Right atrium auricular region (tissue), 2 donors: ENCODE results near the gene KCNV2. TPM values are rescaled to one million over a fixed set of nuclear protein-coding genes. Genes with fewer than 3 reads are reported as not detected.

Experiments used
- DNase-seq: peaks from one replicate; pipeline ENCODE4 v3.0.0-alpha.2; 2019; ENCODE audit warnings: low spot score
- H3K27ac ChIP-seq, 2 donors: fragments of 200-600 bp; sonication (generic); 1 replicate in 1 of 2; 2 replicates in 1 of 2; pipeline ENCODE4 v1.5.1; 2016 to 2019
- H3K27me3 ChIP-seq, 2 donors: fragments of 200-600 bp; sonication (generic); one replicate each; pipeline versions ENCODE4 v1.5.1 to v1.6.0; 2017 to 2019
- H3K36me3 ChIP-seq: fragments of 200-600 bp; sonication (generic); one replicate; pipeline ENCODE4 v1.5.1; 2016
- H3K4me1 ChIP-seq, 2 donors: fragments of 200-600 bp; sonication (generic); one replicate each; pipeline versions ENCODE4 v1.5.1 to v1.6.0; 2017 to 2019
- H3K4me3 ChIP-seq, 2 donors: fragments of 200-600 bp; sonication (generic); 1 replicate in 1 of 2; 2 replicates in 1 of 2; pipeline ENCODE4 v1.5.1; 2017 to 2019; ENCODE audit warnings: mild to moderate bottlenecking in 1 of 2, moderate library complexity in 1 of 2
- H3K9me3 ChIP-seq, 2 donors: fragments of 200-600 bp; sonication (generic); one replicate each; pipeline ENCODE4 v1.5.1; 2019
- total RNA-seq, 2 donors: library from RNA; depleted of rRNA; stranded (reverse); fragments of >200 nt; gene quantifications; one replicate each; pipeline ENCODE4 v1.1.0, GENCODE V29; 2016
- TF ChIP-seq, protein P1 (sequence below), 2 donors: fragments of 200-600 bp; sonication (generic); IDR thresholded peaks; one replicate each; pipeline ENCODE4 v1.5.1; 2019; ENCODE audit warnings: antibody characterized with exemption in 2 of 2

Gene KCNV2
- total RNA-seq: not detected

DNA sequence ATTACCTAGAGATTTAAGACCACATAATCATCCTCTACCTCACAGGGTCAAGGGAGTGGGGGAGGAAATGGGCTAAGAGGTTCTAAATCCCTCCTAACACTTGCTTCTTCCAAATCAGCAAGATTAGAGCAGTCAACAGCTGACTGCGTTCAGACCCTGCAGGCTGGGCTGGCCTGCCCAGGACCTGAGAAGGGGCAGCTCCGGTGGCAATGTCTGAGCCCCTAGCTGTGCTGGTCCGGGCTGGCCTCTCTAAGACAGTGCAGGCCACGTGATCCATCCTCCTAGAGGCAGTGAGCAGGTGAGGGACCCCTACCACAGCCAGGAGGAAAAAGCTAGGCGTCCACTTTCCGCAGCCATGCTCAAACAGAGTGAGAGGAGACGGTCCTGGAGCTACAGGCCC lies at the start of gene KCNV2:
KCNV2 (plus strand) TSS at position 126 of the 400 bp plus-strand sequence; CDS start at position 356, 230 bp downstream.
- Histone ChIP-seq H3K4me1 (no peaks in the 10 kb centered on the region), H3K36me3 (no peaks in the 10 kb centered on the region), H3K4me3 (no peak within 1 kb of the TSS), H3K27me3 (no peaks in the 10 kb centered on the region), H3K9me3 (no peaks in the 10 kb centered on the region), H3K27ac (no peak within 1 kb of the TSS)
- DNase-seq: no peak
- TF ChIP-seq, protein P1, sequence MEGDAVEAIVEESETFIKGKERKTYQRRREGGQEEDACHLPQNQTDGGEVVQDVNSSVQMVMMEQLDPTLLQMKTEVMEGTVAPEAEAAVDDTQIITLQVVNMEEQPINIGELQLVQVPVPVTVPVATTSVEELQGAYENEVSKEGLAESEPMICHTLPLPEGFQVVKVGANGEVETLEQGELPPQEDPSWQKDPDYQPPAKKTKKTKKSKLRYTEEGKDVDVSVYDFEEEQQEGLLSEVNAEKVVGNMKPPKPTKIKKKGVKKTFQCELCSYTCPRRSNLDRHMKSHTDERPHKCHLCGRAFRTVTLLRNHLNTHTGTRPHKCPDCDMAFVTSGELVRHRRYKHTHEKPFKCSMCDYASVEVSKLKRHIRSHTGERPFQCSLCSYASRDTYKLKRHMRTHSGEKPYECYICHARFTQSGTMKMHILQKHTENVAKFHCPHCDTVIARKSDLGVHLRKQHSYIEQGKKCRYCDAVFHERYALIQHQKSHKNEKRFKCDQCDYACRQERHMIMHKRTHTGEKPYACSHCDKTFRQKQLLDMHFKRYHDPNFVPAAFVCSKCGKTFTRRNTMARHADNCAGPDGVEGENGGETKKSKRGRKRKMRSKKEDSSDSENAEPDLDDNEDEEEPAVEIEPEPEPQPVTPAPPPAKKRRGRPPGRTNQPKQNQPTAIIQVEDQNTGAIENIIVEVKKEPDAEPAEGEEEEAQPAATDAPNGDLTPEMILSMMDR (IDR thresholded peaks at IDR 0.05): no peak

DNA sequence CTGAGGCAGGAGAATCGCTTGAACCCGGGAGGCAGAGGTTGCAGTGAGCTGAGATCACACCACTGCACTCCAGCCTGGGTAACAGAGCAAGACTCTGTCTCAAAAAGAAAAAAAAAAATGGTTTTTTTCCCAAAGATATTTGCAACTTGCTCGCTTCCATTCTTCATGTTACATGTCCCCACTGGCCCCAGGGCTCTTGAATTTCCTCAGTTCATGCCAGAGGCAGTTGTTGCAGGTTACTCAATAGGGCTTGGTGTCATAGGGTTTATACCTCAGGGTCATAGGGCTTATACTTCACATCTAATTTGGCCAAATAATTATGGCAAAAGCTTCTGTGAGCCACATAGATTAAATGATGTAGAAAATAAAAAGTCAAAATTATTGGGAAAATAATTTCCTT lies 44.1 kb upstream of the KCNV2 start:
- Histone ChIP-seq H3K4me3 (no peak overlapping the region), H3K4me1 (peaks cover 0 to 3% of the 10 kb centered on the region in 2 donors), H3K27me3 (no peaks in the 10 kb centered on the region), H3K9me3 (no peaks in the 10 kb centered on the region), H3K27ac (no peak overlapping the region), H3K36me3 (no peaks in the 10 kb centered on the region)
- no peak for DNase-seq
- TF ChIP-seq, protein P1 (IDR thresholded peaks at IDR 0.05): no peak

DNA sequence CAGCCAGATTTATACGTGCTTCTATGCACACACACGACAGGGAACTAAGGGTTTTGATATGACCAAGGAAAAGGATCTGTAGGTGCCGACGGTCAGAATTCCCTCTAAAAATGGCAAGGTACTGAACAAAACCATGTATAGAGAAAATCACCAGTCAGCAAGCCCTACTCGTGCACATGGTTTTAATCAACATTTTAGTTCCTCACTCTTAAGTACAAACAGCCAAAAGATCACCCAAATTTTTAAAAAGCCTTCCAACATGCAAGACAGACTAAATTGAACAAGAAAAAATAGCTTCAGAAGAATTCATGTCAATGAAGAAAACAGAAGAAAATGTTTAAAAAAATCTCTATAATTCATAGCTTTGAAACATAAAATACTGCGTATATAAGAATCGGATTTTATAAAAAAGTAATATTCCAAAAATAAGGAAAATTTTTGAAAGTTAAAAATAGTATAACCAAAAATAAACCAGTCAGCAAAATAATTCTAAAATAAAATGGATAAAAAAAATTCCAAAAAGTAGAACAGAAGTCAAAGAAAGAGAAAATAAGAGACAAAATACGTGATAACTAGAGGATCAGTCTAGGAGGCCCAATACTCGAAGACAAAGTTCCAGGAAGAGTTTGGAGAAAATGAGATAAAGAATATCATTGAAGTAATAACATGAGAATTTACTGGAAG lies 43.0 kb upstream of the KCNV2 start:
- H3K4me1 ChIP-seq: peaks cover 0 to 6% of the 10 kb centered on the region in 2 donors
- H3K27ac ChIP-seq: no peak overlapping the region
- H3K36me3 ChIP-seq: no peaks in the 10 kb centered on the region
- DNase-seq: no peak
- TF ChIP-seq, protein P1 (IDR thresholded peaks at IDR 0.05): no peak
- no peak overlapping the region for H3K4me3 ChIP-seq
- no peaks in the 10 kb centered on the region for H3K27me3 ChIP-seq
- no peaks in the 10 kb centered on the region for H3K9me3 ChIP-seq

DNA sequence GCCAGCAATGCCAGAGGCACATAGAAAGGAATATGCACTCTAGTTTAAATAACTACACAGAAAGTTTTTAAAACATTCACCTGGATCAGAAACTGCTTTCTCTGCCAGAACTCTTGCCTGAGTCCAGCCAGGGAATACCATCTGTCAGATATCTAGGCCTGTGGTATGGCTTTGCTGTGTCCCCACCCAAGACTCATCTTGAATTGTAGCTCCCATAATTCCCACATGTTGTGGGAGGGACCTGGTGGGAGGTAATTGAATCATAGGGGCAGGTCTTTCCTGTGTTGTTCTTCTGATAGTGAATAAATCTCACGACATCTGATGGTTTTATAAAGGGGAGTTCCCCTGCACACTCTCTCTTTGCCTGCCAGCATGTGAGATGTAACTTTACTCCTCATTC lies 41.5 kb upstream of the KCNV2 start:
- no peak overlapping the region for H3K4me3 ChIP-seq
- DNase-seq: no peak
- H3K4me1 ChIP-seq: peaks cover 0 to 6% of the 10 kb centered on the region in 2 donors
- no peak overlapping the region for H3K27ac ChIP-seq
- TF ChIP-seq, protein P1 (IDR thresholded peaks at IDR 0.05): no peak
- no peaks in the 10 kb centered on the region for H3K9me3 ChIP-seq
- H3K36me3 ChIP-seq: no peaks in the 10 kb centered on the region
- H3K27me3 ChIP-seq: no peaks in the 10 kb centered on the region

DNA sequence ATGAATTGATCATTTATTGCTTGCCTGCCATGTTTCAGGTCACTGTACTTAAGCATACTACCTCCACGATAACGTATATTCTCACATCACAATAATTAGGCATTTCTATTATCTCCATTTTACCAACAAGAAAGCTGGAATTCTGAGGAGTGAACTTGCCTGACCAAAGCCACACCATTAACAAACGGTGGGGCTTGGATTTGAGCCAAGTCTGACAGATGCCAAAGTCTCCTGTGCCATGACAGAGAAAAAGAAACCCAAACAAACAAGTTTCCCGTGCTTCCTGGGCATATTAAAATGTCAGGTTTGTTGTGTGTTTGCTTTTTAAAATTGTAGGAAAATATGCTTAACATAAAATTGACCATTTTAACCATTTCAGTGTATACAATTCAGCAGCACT lies 40.8 kb upstream of the KCNV2 start:
- Histone ChIP-seq H3K9me3 (no peaks in the 10 kb centered on the region), H3K36me3 (no peaks in the 10 kb centered on the region), H3K4me3 (no peak overlapping the region), H3K27ac (no peak overlapping the region), H3K27me3 (no peaks in the 10 kb centered on the region), H3K4me1 (peaks cover 0 to 6% of the 10 kb centered on the region in 2 donors)
- TF ChIP-seq, protein P1 (IDR thresholded peaks at IDR 0.05): no peak
- DNase-seq: no peak
